ENCODE results near the gene MIPEP. TPM values are rescaled to one million over a fixed set of nuclear protein-coding genes. Genes with fewer than 3 reads are reported as not detected.
"Not testable (repeated sequence)": the region's sequence is repeated elsewhere in the genome, so short reads cannot be mapped to it uniquely, and the experiment has no call there.

MIPEP gene
- total RNA-seq, 1 donor from 2014 or later: 11.2 TPM

- intact Hi-C loops (cut with micrococcal nuclease): loop anchor here (1.0 kb wide), 3 partner anchors 311 to 515 kb away; no protein-coding TSS in a partner anchor
These were observed 711 bp upstream of the MIPEP start for GRCh38 chr13:23889615-23890607.

GRCh38 chr13:23884361-23884760 is 4.8 kb downstream of the MIPEP start:
- intact Hi-C loops (cut with micrococcal nuclease): not testable (repeated sequence)

GRCh38 chr13:23883255-23883654 is 5.9 kb downstream of the MIPEP start:
- intact Hi-C loops (cut with micrococcal nuclease): no loop called here

- intact Hi-C loops (cut with micrococcal nuclease): not testable (repeated sequence)
These were observed 7.8 kb downstream of the MIPEP start for GRCh38 chr13:23881402-23881800.

- intact Hi-C loops (cut with micrococcal nuclease): not testable (repeated sequence)
These were observed 8.5 kb downstream of the MIPEP start for GRCh38 chr13:23880493-23881401.

GRCh38 chr13:23877286-23877685 is 11.9 kb downstream of the MIPEP start:
- intact Hi-C loops (cut with micrococcal nuclease): no loop called here

- intact Hi-C loops (cut with micrococcal nuclease): loop anchor here (1.0 kb wide), 1 partner anchor 23 kb away; no protein-coding TSS in a partner anchor
These were observed 12.9 kb downstream of the MIPEP start for GRCh38 chr13:23876265-23876664.

- intact Hi-C loops (cut with micrococcal nuclease): no loop called here
These were observed 17.5 kb downstream of the MIPEP start for GRCh38 chr13:23871616-23872220.

- intact Hi-C loops (cut with micrococcal nuclease): no loop called here
These were observed 18.7 kb downstream of the MIPEP start for GRCh38 chr13:23870356-23871140.

GRCh38 chr13:23868521-23868920 is 20.7 kb downstream of the MIPEP start:
- intact Hi-C loops (cut with micrococcal nuclease): no loop called here

GRCh38 chr13:23867027-23867491 is 22.1 kb downstream of the MIPEP start:
- intact Hi-C loops (cut with micrococcal nuclease): no loop called here

- intact Hi-C loops (cut with micrococcal nuclease): no loop called here
These were observed 22.7 kb downstream of the MIPEP start for GRCh38 chr13:23866420-23867026.

- intact Hi-C loops (cut with micrococcal nuclease): no loop called here
These were observed 23.3 kb downstream of the MIPEP start for GRCh38 chr13:23865906-23866305.

GRCh38 chr13:23865026-23865425 is 24.2 kb downstream of the MIPEP start:
- intact Hi-C loops (cut with micrococcal nuclease): no loop called here

- intact Hi-C loops (cut with micrococcal nuclease): no loop called here
These were observed 27.9 kb downstream of the MIPEP start for GRCh38 chr13:23861310-23861709.

GRCh38 chr13:23859904-23860303 is 29.3 kb downstream of the MIPEP start:
- intact Hi-C loops (cut with micrococcal nuclease): no loop called here

GRCh38 chr13:23859455-23859854 is 29.7 kb downstream of the MIPEP start:
- intact Hi-C loops (cut with micrococcal nuclease): no loop called here

- intact Hi-C loops (cut with micrococcal nuclease): no loop called here
These were observed 30.7 kb downstream of the MIPEP start for GRCh38 chr13:23858546-23858945.

GRCh38 chr13:23856008-23856750 is 33.0 kb downstream of the MIPEP start:
- intact Hi-C loops (cut with micrococcal nuclease): no loop called here
